CD14-positive monocyte (primary cell): ENCODE results near the gene POLR3E. TPM values are rescaled to one million over a fixed set of nuclear protein-coding genes. Genes with fewer than 3 reads are reported as not detected.
A peak's percentile ranks its signal among the peaks of the same experiment; 100 is the strongest.

ENCODE experiments used
- DNase-seq, 3 donors: peaks; one replicate each; pipeline ENCODE4 v3.0.0-alpha.2; 2011 to 2022
- H2AFZ ChIP-seq: 2 replicates; pipeline ENCODE4 v1.6.0; 2012; ENCODE audit warnings: mild to moderate bottlenecking, low read depth, low read length, inconsistent platforms; ENCODE audit not compliant: insufficient read depth, poor library complexity, severe bottlenecking
- H3K27ac ChIP-seq, 2 donors: 1 replicate in 1 of 2; 2 replicates in 1 of 2; pipeline ENCODE4 v1.5.1; 2012 to 2013; ENCODE audit warnings: low read length in 2 of 2, control low read depth in 1 of 2, inconsistent platforms in 1 of 2, low read depth in 1 of 2, mild to moderate bottlenecking in 1 of 2
- H3K27me3 ChIP-seq, 2 donors: one replicate each; pipeline versions ENCODE4 v1.6.0 to v1.6.1; 2011 to 2013; ENCODE audit warnings: low read length in 2 of 2; ENCODE audit not compliant: control insufficient read depth in 2 of 2, insufficient read depth in 2 of 2
- H3K36me3 ChIP-seq, 2 donors: replicated peaks in 1 of 2; 1 replicate in 1 of 2; 2 replicates in 1 of 2; pipeline versions ENCODE4 v1.5.1 to v1.6.1; 2012 to 2013; ENCODE audit warnings: low read length in 2 of 2, control low read depth in 1 of 2, inconsistent platforms in 1 of 2, mild to moderate bottlenecking in 1 of 2; ENCODE audit not compliant: insufficient read depth in 2 of 2, control insufficient read depth in 1 of 2
- H3K4me1 ChIP-seq, 2 donors: 1 replicate in 1 of 2; 2 replicates in 1 of 2; pipeline versions ENCODE4 v1.5.1 to v1.6.1; 2012 to 2013; ENCODE audit warnings: low read length in 2 of 2, control low read depth in 1 of 2, inconsistent platforms in 1 of 2, mild to moderate bottlenecking in 1 of 2, moderate library complexity in 1 of 2; ENCODE audit not compliant: insufficient read depth in 2 of 2, control insufficient read depth in 1 of 2
- H3K4me2 ChIP-seq: replicated peaks from 2 replicates; pipeline ENCODE3; 2012; ENCODE audit warnings: low read length, moderate library complexity, mild to moderate bottlenecking; ENCODE audit not compliant: poor library complexity, severe bottlenecking; ENCODE audit errors: extremely low read depth
- H3K4me3 ChIP-seq, 3 experiments: fragments of 200-600 bp in 1 of 3; sonication (generic) in 1 of 3; replicated peaks in 1 of 3; 1 replicate in 2 of 3; 2 replicates in 1 of 3; pipeline ENCODE4 v1.5.1; 2011 to 2013; ENCODE audit warnings: low read length in 3 of 3, mild to moderate bottlenecking in 3 of 3, control low read depth in 2 of 3, low read depth in 2 of 3, inconsistent platforms in 1 of 3, moderate library complexity in 1 of 3
- H3K79me2 ChIP-seq: 2 replicates; pipeline ENCODE4 v1.6.0; 2012; ENCODE audit warnings: mild to moderate bottlenecking, control low read depth, inconsistent platforms, low read length, moderate library complexity; ENCODE audit not compliant: insufficient read depth
- H3K9ac ChIP-seq: 2 replicates; pipeline ENCODE4 v1.6.0; 2017; ENCODE audit warnings: low read length, mild to moderate bottlenecking; ENCODE audit not compliant: insufficient read depth, poor library complexity, severe bottlenecking
- H3K9me3 ChIP-seq, 2 donors: replicated peaks in 1 of 2; 1 replicate in 1 of 2; 2 replicates in 1 of 2; pipeline versions ENCODE4 v1.5.1 to v1.6.1; 2012 to 2013; ENCODE audit warnings: low read length in 2 of 2, control low read depth in 1 of 2; ENCODE audit not compliant: control insufficient read depth in 1 of 2, insufficient read depth in 1 of 2
- H4K20me1 ChIP-seq: 2 replicates; pipeline ENCODE4 v1.6.0; 2012; ENCODE audit warnings: mild to moderate bottlenecking, low read length, control low read depth, moderate library complexity; ENCODE audit not compliant: insufficient read depth
- H3K27ac Mint-ChIP-seq, 7 donors: one replicate each; pipeline ENCODE4 v1.8.0; 2020; ENCODE audit warnings: mild to moderate bottlenecking in 7 of 7, mixed read lengths in 7 of 7, moderate library complexity in 6 of 7, inconsistent platforms in 2 of 7
- H3K27me3 Mint-ChIP-seq, 3 donors: one replicate each; pipeline ENCODE4 v1.8.0; 2021 to 2022; ENCODE audit warnings: low read depth in 3 of 3, mild to moderate bottlenecking in 3 of 3, mixed read lengths in 3 of 3, moderate library complexity in 3 of 3, inconsistent platforms in 1 of 3
- H3K36me3 Mint-ChIP-seq, 2 donors: one replicate each; pipeline ENCODE4 v1.8.0; 2020; ENCODE audit warnings: mixed read lengths in 2 of 2, inconsistent platforms in 1 of 2, mild to moderate bottlenecking in 1 of 2
- H3K4me1 Mint-ChIP-seq: one replicate; pipeline ENCODE4 v1.8.0; 2020; ENCODE audit warnings: mild to moderate bottlenecking, mixed read lengths
- H3K4me3 Mint-ChIP-seq, 2 donors: one replicate each; pipeline ENCODE4 v1.8.0; 2020; ENCODE audit warnings: mild to moderate bottlenecking in 2 of 2, mixed read lengths in 2 of 2, moderate library complexity in 1 of 2
- H3K9me3 Mint-ChIP-seq, 7 donors: one replicate each; pipeline ENCODE4 v1.8.0; 2020 to 2022; ENCODE audit warnings: mixed read lengths in 7 of 7, mild to moderate bottlenecking in 6 of 7, moderate library complexity in 6 of 7, inconsistent platforms in 2 of 7
- WGBS: methylation state at CpG from one replicate; pipeline ENCODE4 v1.1.5; 2013; ENCODE audit warnings: missing lambda C conversion rate; ENCODE audit not compliant: insufficient coverage; 5-methylcytosine and 5-hydroxymethylcytosine counted together
- intact Hi-C, 2 donors: fragments of 100-400 bp; cut with micrococcal nuclease; formaldehyde crosslinking; loops; one replicate each; pipeline versions ENCODE4 v1.15.0 to v1.15.1; 2023
- polyA plus RNA-seq, 3 donors: library from polyadenylated mRNA; depleted of rRNA in 1 of 3; unstranded in 2 of 3; stranded (reverse) in 1 of 3; fragments of 300-500 nt in 2 of 3; fragments of >200 nt in 1 of 3; fragmentation: Illumina TruSeq in 2 of 3; gene quantifications; 1 replicate in 2 of 3; 2 replicates in 1 of 3; pipeline ENCODE4 v1.2.3, GENCODE V29; 2012 to 2021
- TF ChIP-seq, protein P1 (sequence below): fragments of 200-600 bp; IDR thresholded peaks from one replicate; pipeline ENCODE4 v1.8.0; 2022; ENCODE audit warnings: antibody characterized with exemption, mild to moderate bottlenecking

Gene POLR3E
- polyA plus RNA-seq, 3 donors = 4.1 to 34.6 (median 5.7) TPM

DNA sequence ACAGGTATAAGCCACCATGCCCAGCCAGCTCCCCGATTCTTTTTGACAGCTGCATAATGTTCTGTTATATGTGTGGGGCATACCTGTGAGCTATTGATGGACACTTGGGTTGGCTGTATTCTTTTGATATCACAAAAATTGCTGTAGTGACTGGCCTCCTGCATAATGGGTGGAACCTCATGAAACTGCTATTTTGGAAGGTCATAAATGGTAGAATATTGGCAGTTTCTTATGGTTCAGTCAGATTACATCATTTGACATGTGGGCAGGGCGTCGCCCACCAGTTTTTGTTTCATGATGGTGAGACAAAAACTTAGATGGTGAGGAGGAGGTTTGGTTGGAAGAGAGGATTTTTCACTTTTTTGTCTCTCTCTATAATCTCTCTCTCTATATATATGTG is 26.7 kb upstream of the POLR3E start:
- Mint-ChIP-seq H3K27ac (peak overlapping the region in 1 of 7 donors; percentile 32), H3K27me3 (no peaks in the 10 kb centered on the region), H3K4me3 (no peak overlapping the region), H3K4me1 (peaks cover 2% of the 10 kb centered on the region), H3K36me3 (peaks cover 44 to 81% of the 10 kb centered on the region in 2 donors), H3K9me3 (no peaks in the 10 kb centered on the region)
- Histone ChIP-seq H3K4me3 (no peak overlapping the region), H3K9ac (no peak overlapping the region), H2AFZ (no peak overlapping the region), H4K20me1 (no peaks in the 10 kb centered on the region), H3K4me1 (no peaks in the 10 kb centered on the region), H3K27ac (no peak overlapping the region), H3K4me2 (no peak overlapping the region), H3K9me3 (no peaks in the 10 kb centered on the region), H3K27me3 (no peaks in the 10 kb centered on the region), H3K79me2 (no peaks in the 10 kb centered on the region), H3K36me3 (peaks cover 28 to 63% of the 10 kb centered on the region in 2 donors)
- intact Hi-C loops = no loop called here
- TF ChIP-seq, protein P1, sequence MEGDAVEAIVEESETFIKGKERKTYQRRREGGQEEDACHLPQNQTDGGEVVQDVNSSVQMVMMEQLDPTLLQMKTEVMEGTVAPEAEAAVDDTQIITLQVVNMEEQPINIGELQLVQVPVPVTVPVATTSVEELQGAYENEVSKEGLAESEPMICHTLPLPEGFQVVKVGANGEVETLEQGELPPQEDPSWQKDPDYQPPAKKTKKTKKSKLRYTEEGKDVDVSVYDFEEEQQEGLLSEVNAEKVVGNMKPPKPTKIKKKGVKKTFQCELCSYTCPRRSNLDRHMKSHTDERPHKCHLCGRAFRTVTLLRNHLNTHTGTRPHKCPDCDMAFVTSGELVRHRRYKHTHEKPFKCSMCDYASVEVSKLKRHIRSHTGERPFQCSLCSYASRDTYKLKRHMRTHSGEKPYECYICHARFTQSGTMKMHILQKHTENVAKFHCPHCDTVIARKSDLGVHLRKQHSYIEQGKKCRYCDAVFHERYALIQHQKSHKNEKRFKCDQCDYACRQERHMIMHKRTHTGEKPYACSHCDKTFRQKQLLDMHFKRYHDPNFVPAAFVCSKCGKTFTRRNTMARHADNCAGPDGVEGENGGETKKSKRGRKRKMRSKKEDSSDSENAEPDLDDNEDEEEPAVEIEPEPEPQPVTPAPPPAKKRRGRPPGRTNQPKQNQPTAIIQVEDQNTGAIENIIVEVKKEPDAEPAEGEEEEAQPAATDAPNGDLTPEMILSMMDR = no peak
- no peak for DNase-seq
- no CpG with 5 or more reads among the region's 3 CpGs for WGBS

DNA sequence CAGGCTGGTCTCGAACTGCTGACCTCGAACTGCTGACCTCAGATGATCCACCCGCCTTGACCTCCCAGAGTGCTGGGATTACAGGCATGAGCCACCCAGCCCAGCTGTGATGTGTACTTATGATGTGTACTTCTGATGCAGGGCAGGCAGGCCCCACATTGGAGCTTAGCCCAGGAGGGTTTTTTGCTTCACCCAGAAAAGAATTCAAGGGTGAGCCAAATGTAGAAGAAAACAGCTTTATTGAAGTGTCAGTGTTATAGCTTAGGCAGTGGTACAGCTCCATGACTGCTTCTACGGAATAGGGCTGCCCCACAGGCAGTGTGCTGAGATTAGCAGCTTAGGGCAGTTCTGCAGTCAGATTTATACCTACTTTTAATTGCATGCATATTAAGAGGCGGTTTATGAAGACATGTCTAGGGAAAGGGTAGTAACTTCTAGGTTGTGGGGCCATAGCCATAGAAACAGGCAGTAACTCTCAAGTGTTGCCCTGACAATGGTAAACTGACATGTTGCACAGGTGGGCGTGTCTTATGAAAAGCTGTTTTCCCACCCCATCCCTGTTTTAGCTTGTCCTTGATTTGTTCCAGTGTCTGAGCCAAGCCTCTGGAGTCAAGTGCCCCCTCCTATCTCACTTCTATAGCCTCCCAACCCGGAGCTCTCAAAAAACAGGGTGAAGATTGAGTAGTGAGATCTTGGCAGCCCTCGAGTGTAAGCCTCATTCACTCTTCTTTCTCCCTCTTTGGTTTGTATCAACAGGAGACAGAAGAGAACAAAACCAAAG is 24.1 kb upstream of the POLR3E start:
- WGBS = 94% methylated on average over 5 of the region's 8 CpGs
- H3K79me2 ChIP-seq = no peaks in the 10 kb centered on the region
- no peaks in the 10 kb centered on the region for H3K4me1 ChIP-seq
- peaks cover 11 to 50% of the 10 kb centered on the region in 2 donors for H3K36me3 ChIP-seq
- no peak overlapping the region for H3K4me3 ChIP-seq
- H3K27ac ChIP-seq = no peak overlapping the region
- TF ChIP-seq, protein P1 = no peak
- no peak for DNase-seq
- peaks cover 33 to 64% of the 10 kb centered on the region in 2 donors for H3K36me3 Mint-ChIP-seq
- H3K9ac ChIP-seq = no peak overlapping the region
- no peaks in the 10 kb centered on the region for H3K9me3 Mint-ChIP-seq
- H4K20me1 ChIP-seq = no peaks in the 10 kb centered on the region
- intact Hi-C loops = no loop called here
- H3K4me2 ChIP-seq = no peak overlapping the region
- H3K4me1 Mint-ChIP-seq = peaks cover 2% of the 10 kb centered on the region
- H3K27me3 ChIP-seq = no peaks in the 10 kb centered on the region
- no peak overlapping the region for H3K4me3 Mint-ChIP-seq
- peak overlapping the region in 2 of 7 donors; percentile 22 to 70 for H3K27ac Mint-ChIP-seq
- no peak overlapping the region for H2AFZ ChIP-seq
- H3K27me3 Mint-ChIP-seq = no peaks in the 10 kb centered on the region
- no peaks in the 10 kb centered on the region for H3K9me3 ChIP-seq
